ENCODE results near the gene CUBN. TPM values are rescaled to one million over a fixed set of nuclear protein-coding genes. Genes with fewer than 3 reads are reported as not detected.
A peak's percentile ranks its signal among the peaks of the same experiment; 100 is the strongest.
"Not testable (repeated sequence)": the region's sequence is repeated elsewhere in the genome, so short reads cannot be mapped to it uniquely, and the experiment has no call there.

CUBN gene
- polyA plus RNA-seq, 3 donors, result 200 to 277 (median 202) TPM

- DNase-seq (ENCODE audit: extremely low read depth in 1 of 11, low read depth in 9 of 11, low spot score in 4 of 11), result not testable (repeated sequence)
Observed at GRCh38 chr10:17114878-17115444, 14.7 kb downstream of the CUBN start.

DNA sequence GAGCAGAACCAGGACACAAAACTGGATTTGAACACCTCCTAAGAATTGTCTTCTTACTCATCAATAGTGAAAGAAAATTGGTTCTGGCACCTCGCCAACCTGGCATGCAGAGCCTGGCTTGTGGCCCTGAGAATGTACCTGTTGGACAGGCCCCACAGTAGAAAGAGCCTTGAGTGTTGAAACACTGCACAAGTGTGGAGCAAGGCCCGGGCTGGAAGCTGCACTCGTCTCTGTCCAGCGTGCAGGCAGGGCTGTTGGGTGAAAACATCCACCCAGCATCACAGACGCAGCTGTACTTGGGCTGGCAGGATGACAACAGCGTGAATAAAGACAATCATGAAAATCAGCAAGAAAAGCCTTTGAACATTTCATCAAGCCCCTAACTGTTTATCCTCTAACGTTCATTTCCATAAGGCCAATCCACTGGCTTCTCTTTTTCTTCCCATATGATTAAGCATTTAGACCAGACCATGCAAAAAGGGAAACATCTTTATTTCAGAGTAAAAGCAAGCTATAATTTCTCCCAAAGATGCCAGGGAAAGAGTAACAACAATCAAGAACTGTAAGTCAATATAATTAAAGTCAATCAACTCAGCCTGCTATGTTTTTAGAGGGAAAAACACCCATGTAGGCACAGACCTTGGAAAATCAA lies 15.6 kb downstream of the CUBN start:
- no peak for DNase-seq (ENCODE audit: extremely low read depth in 1 of 11, low read depth in 9 of 11, low spot score in 4 of 11)

GRCh38 chr10:17113346-17113745 lies 16.3 kb downstream of the CUBN start:
- no peak for DNase-seq (ENCODE audit: extremely low read depth in 1 of 11, low read depth in 9 of 11, low spot score in 4 of 11)

DNA sequence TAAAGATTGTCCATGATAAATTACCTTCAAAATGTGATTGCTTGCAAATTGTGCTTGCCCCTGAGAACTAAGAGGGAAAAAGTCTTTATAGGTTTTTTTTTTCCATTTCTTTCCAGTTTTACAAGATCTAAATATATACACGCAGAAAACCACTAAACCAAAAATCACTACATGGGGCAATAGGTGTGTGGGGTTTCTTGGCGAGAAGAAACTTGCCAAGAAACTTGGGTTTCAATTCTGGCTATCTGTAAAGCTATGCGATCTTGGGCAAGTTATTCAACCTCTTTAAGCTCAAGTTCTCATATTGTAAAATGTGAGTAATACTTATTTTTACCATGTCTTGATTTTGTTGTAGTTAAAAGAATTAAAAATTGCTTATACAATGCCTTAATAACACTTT lies 17.0 kb downstream of the CUBN start:
- no peak for DNase-seq (ENCODE audit: extremely low read depth in 1 of 11, low read depth in 9 of 11, low spot score in 4 of 11)

- DNase-seq (ENCODE audit: extremely low read depth in 1 of 11, low read depth in 9 of 11, low spot score in 4 of 11), result no peak
Observed at GRCh38 chr10:17109475-17110207, 20.0 kb downstream of the CUBN start.

GRCh38 chr10:17109046-17109445 lies 20.6 kb downstream of the CUBN start:
- no peak for DNase-seq (ENCODE audit: extremely low read depth in 1 of 11, low read depth in 9 of 11, low spot score in 4 of 11)

GRCh38 chr10:17106991-17107390 lies 22.6 kb downstream of the CUBN start:
- no peak for DNase-seq (ENCODE audit: extremely low read depth in 1 of 11, low read depth in 9 of 11, low spot score in 4 of 11)

- no peak for DNase-seq (ENCODE audit: extremely low read depth in 1 of 11, low read depth in 9 of 11, low spot score in 4 of 11)
Observed at GRCh38 chr10:17101910-17102266, 27.7 kb downstream of the CUBN start.

DNA sequence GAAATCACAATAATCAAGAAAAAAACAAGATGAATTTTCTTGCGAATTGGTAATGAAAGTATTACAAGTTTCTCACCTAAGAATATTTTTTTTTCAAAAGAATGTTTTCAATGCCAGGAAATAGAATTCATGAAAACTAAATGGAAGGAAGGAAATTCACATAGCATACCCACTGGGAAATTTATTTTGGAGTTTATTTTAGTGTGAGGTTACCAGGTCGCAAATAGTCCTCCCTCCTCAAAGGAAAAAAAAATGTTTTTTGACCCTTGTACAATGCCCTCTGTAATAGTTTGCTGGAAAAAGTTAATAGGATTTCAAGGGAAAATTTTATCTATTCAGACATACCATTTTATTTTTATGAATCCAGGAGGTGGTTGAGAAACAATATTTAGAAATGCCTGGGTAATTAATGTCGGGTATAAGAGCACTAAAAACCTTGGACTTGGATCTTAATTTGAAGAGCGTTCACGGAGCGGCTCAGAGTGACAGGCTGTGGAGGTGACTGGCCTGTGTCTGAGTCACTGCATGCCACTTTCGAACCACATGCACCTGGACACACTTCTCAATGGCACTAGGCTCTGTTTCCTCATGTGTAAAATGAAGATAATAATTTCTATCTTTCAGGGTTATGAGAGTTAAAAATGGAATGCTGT lies 28.2 kb downstream of the CUBN start:
- no peak for DNase-seq (ENCODE audit: extremely low read depth in 1 of 11, low read depth in 9 of 11, low spot score in 4 of 11)

GRCh38 chr10:17100586-17100985 lies 29.0 kb downstream of the CUBN start:
- DNase-seq (ENCODE audit: extremely low read depth in 1 of 11, low read depth in 9 of 11, low spot score in 4 of 11), result no peak

- DNase-seq (ENCODE audit: extremely low read depth in 1 of 11, low read depth in 9 of 11, low spot score in 4 of 11), result no peak
Observed at GRCh38 chr10:17098012-17098411, 31.6 kb downstream of the CUBN start.

GRCh38 chr10:17094844-17095243 lies 34.8 kb downstream of the CUBN start:
- DNase-seq (ENCODE audit: extremely low read depth in 1 of 11, low read depth in 9 of 11, low spot score in 4 of 11), result no peak

GRCh38 chr10:17092986-17093803 lies 36.4 kb downstream of the CUBN start:
- no peak for DNase-seq (ENCODE audit: extremely low read depth in 1 of 11, low read depth in 9 of 11, low spot score in 4 of 11)

- no peak for DNase-seq (ENCODE audit: extremely low read depth in 1 of 11, low read depth in 9 of 11, low spot score in 4 of 11)
Observed at GRCh38 chr10:17092216-17092944, 37.2 kb downstream of the CUBN start.

DNA sequence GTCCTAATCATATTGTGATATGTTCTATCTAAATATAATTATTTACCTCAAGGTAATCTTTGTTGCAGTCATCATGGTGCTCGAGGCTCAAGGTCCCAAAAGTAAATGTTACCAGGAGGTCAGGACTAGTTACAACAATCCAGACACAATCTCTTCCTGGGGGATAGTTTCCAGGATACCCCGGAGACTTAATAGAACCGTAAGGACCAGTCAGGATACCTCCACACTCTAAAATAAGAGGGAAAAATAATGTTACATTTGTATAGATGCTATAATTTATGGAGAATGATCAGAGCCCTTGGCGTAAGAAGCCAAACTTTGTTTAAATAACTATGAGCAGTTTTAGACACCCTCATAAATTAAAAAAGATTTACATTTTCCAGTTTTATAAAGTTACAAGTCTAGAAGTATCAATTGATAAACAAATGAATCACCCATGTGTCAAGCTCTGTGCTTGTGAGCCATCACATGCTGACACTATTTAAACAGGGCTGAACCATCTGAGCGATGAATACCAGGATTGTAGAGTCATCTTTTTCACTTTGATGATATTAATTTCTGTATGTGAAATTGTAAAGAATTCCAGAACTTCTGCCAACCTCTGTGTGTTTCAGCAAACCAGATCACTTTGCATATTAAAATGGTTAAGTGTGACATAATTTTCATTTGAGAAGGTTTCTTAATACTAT lies 41.3 kb downstream of the CUBN start:
- no peak for DNase-seq (ENCODE audit: extremely low read depth in 1 of 11, low read depth in 9 of 11, low spot score in 4 of 11)

GRCh38 chr10:17086865-17087367 lies 42.7 kb downstream of the CUBN start:
- DNase-seq (ENCODE audit: extremely low read depth in 1 of 11, low read depth in 9 of 11, low spot score in 4 of 11), result no peak

GRCh38 chr10:17085011-17085725 lies 44.4 kb downstream of the CUBN start:
- peak in 2 of 11 donors; percentile 9 to 33 for DNase-seq (ENCODE audit: extremely low read depth in 1 of 11, low read depth in 9 of 11, low spot score in 4 of 11)
